GM12878 (cell line): ENCODE results near the gene FLAD1. TPM values are rescaled to one million over a fixed set of nuclear protein-coding genes. Genes with fewer than 3 reads are reported as not detected.

ENCODE experiments used
- CHD4 ChIP-seq: fragments of 200-600 bp; sonication (generic); IDR thresholded peaks from 2 replicates; pipeline ENCODE4 v1.6.1; 2016; ENCODE audit warnings: mild to moderate bottlenecking
- EGR1 ChIP-seq, 2 experiments: IDR thresholded peaks; 1 replicate in 1 of 2; 2 replicates in 1 of 2; pipeline ENCODE4 v1.6.1; 2011 to 2012; ENCODE audit warnings: low read depth in 2 of 2, low read length in 2 of 2, borderline replicate concordance in 1 of 2, mild to moderate bottlenecking in 1 of 2, moderate library complexity in 1 of 2
- HSF1 ChIP-seq: fragments of 150-350 bp; IDR thresholded peaks from 2 replicates; pipeline ENCODE4 v1.6.1; 2014; ENCODE audit warnings: mild to moderate bottlenecking, low read depth, low read length
- KDM1A ChIP-seq: fragments of 200-600 bp; sonication (generic); IDR thresholded peaks from 2 replicates; pipeline ENCODE4 v1.6.1; 2016; ENCODE audit warnings: borderline replicate concordance
- RBBP5 ChIP-seq: fragments of 200-600 bp; sonication (generic); conservative IDR thresholded peaks from 2 replicates; pipeline ENCODE4 v1.6.1; 2016
- SIX5 ChIP-seq: IDR thresholded peaks from 2 replicates; pipeline ENCODE4 v1.6.1; 2011; ENCODE audit warnings: mild to moderate bottlenecking, low read depth, low read length, moderate library complexity; ENCODE audit not compliant: severe bottlenecking
- SREBF1 ChIP-seq: IDR thresholded peaks from 2 replicates; pipeline ENCODE4 v1.6.1; 2012; ENCODE audit warnings: mild to moderate bottlenecking, low read length
- ZBTB33 ChIP-seq: fragments of 450-650 bp; IDR thresholded peaks from 2 replicates; pipeline ENCODE4 v1.6.1; 2017; ENCODE audit warnings: mild to moderate bottlenecking
- ZNF592 ChIP-seq: fragments of 450-650 bp; IDR thresholded peaks from 2 replicates; pipeline ENCODE4 v1.6.1; 2017; ENCODE audit warnings: mild to moderate bottlenecking, moderate library complexity
- ZNF622 ChIP-seq: fragments of 450-650 bp; IDR thresholded peaks from 2 replicates; pipeline ENCODE4 v1.6.1; 2017; ENCODE audit warnings: mild to moderate bottlenecking, inconsistent platforms
- polyA plus RNA-seq, 11 experiments: library from polyadenylated mRNA; depleted of rRNA in 4 of 11; unstranded in 6 of 11; stranded (reverse) in 5 of 11; fragments of >200 nt; fragmentation: Nextera tagmentation in 4 of 11; fragmentation: Illumina TruSeq in 1 of 11; extraction: Ambion mirVana in 4 of 11; extraction: Trizol in 1 of 11; gene quantifications; 1 replicate in 1 of 11; 2 replicates in 10 of 11; pipeline versions ENCODE4 v1.2.1 to v1.2.3, GENCODE V29; 2011 to 2016; ENCODE audit warnings: inconsistent platforms in 2 of 11, missing spikeins in 2 of 11, low read depth in 1 of 11
- total RNA-seq, 4 experiments: library from RNA; depleted of rRNA in 3 of 4; stranded (reverse); fragments of >200 nt in 3 of 4; fragmentation: Illumina TruSeq in 1 of 4; extraction: Trizol in 1 of 4; gene quantifications; 2 replicates each; pipeline versions ENCODE4 v1.2.1 to v1.2.3, GENCODE V29; 2013 to 2021
- TF ChIP-seq, protein P1 (sequence below): fragments of 450-650 bp; IDR thresholded peaks from 2 replicates; pipeline ENCODE4 v1.6.1; 2017; ENCODE audit warnings: low read depth, mild to moderate bottlenecking, moderate library complexity

The FLAD1 gene
- total and polyA plus RNA-seq, 10 of the 15 experiments (the other 5 are each of a cell fraction or from before 2014, with no cell fraction given) = 22.9 to 93.4 (median 56.6) TPM

DNA sequence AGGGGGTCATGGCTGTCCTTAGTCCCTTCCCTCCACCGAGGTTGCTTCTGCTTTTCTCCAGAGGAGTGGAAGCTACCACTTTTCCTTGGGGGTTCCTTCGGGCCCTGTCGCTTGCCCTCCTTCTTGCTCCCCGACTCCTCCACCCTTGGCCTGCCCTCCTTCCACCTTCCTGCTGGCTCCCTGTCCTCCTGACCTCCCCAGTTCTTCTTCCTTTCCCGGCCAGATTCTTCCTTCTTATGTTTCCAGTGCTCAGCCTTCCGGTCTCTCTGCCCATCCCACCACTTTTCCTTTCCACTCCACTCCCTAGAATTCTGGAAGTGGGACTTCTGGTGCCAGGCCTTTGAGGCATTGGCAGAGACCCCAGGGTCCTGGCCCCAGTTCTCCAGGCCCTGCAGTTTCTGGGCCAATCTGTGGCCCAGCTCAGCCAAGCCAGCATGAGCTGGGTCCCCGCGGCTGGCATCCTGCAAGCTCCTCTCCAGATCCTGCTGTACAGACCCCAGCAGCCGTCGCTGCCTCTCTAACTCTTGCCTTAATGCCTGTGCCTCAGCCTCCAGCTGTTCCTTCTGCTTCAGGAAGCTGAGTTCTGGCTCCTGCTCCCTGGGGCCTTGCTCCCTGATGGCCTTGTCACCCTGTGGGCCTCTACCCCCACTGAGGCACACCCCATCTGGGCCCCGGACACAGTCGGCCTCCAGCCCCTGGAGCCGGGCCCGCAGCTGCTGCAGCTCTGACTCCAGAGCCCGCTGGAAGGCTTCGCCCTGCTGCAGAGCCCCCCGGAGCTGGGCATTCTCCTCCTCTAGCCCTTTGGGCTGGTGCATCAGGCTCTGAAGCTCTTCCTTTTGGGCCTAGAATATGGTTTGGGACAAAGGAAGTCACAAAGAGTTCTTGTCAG, 36.9 kb upstream of the FLAD1 start (continued):
- TF ChIP-seq SIX5 (no peak), CHD4 (no peak), KDM1A (no peak), HSF1 (no peak), ZNF622 (no peak), ZBTB33 (no peak), RBBP5 (no peak), EGR1 (IDR thresholded peaks at IDR 0.05; ENCODE audit: borderline replicate concordance in 1 of 2, low read depth in 2 of 2, low read length in 2 of 2) (no peak), SREBF1 (no peak), ZNF592 (no peak)
- TF ChIP-seq, protein P1, sequence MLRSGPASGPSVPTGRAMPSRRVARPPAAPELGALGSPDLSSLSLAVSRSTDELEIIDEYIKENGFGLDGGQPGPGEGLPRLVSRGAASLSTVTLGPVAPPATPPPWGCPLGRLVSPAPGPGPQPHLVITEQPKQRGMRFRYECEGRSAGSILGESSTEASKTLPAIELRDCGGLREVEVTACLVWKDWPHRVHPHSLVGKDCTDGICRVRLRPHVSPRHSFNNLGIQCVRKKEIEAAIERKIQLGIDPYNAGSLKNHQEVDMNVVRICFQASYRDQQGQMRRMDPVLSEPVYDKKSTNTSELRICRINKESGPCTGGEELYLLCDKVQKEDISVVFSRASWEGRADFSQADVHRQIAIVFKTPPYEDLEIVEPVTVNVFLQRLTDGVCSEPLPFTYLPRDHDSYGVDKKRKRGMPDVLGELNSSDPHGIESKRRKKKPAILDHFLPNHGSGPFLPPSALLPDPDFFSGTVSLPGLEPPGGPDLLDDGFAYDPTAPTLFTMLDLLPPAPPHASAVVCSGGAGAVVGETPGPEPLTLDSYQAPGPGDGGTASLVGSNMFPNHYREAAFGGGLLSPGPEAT = no peak
- TF ChIP-seq, all 136 proteins: peak for 0
